Measurements from ENCODE around the gene FAM13A.
A peak's percentile ranks its signal among the peaks of the same experiment; 100 is the strongest.
"Not testable (repeated sequence)": the region's sequence is repeated elsewhere in the genome, so short reads cannot be mapped to it uniquely, and the experiment has no call there.

Gene FAM13A

GRCh38 chr4:88998001-88998400 is 59.0 kb downstream of the FAM13A start:
- DNase-seq, result peak; percentile 24

GRCh38 chr4:88995874-88996273 is 61.1 kb downstream of the FAM13A start:
- no peak for DNase-seq

- DNase-seq, result not testable (repeated sequence)
Measured at GRCh38 chr4:88995257-88995656, 61.7 kb downstream of the FAM13A start.

GRCh38 chr4:88993246-88993645 is 63.7 kb downstream of the FAM13A start:
- DNase-seq, result no peak

- no peak for DNase-seq
Measured at GRCh38 chr4:88991746-88992145, 65.2 kb downstream of the FAM13A start.

- no peak for DNase-seq
Measured at GRCh38 chr4:88989990-88990389, 67.0 kb downstream of the FAM13A start.

GRCh38 chr4:88985088-88985773 is 71.8 kb downstream of the FAM13A start:
- no peak for DNase-seq

GRCh38 chr4:88982757-88983156 is 74.2 kb downstream of the FAM13A start:
- no peak for DNase-seq

- DNase-seq, result no peak
Measured at GRCh38 chr4:88981993-88982392, 75.0 kb downstream of the FAM13A start.

GRCh38 chr4:88981556-88981955 is 75.4 kb downstream of the FAM13A start:
- DNase-seq, result no peak

- DNase-seq, result no peak
Measured at GRCh38 chr4:88979276-88979675, 77.7 kb downstream of the FAM13A start.

GRCh38 chr4:88976775-88977035 is 80.3 kb downstream of the FAM13A start:
- DNase-seq, result no peak

GRCh38 chr4:88975958-88976774 is 80.8 kb downstream of the FAM13A start:
- no peak for DNase-seq

GRCh38 chr4:88971536-88971935 is 85.4 kb downstream of the FAM13A start:
- no peak for DNase-seq

- DNase-seq, result no peak
Measured at GRCh38 chr4:88969746-88970145, 87.2 kb downstream of the FAM13A start.

- no peak for DNase-seq
Measured at GRCh38 chr4:88969271-88969670, 87.7 kb downstream of the FAM13A start.

GRCh38 chr4:88967883-88968331 is 89.1 kb downstream of the FAM13A start:
- DNase-seq, result peak; percentile 52

GRCh38 chr4:88965053-88965452 is 91.9 kb downstream of the FAM13A start:
- peak; percentile 23 for DNase-seq

- DNase-seq, result peak; percentile 61
Measured at GRCh38 chr4:88964450-88964849, 92.5 kb downstream of the FAM13A start.

- DNase-seq, result peak; percentile 41
Measured at GRCh38 chr4:88963817-88964216, 93.2 kb downstream of the FAM13A start.

GRCh38 chr4:88962396-88962795 is 94.6 kb downstream of the FAM13A start:
- DNase-seq, result no peak

GRCh38 chr4:88960576-88960975 is 96.4 kb downstream of the FAM13A start:
- DNase-seq, result no peak

- peak; percentile 45 for DNase-seq
Measured at GRCh38 chr4:88958080-88958479, 98.9 kb downstream of the FAM13A start.

- DNase-seq, result no peak
Measured at GRCh38 chr4:88957570-88957969, 99.4 kb downstream of the FAM13A start.

Measured in NCI-H2029 treated with DMSO at 0.1 percent for 48 hours (cell line).